ENCODE results near the gene DENND4C.

The DENND4C gene

DNA sequence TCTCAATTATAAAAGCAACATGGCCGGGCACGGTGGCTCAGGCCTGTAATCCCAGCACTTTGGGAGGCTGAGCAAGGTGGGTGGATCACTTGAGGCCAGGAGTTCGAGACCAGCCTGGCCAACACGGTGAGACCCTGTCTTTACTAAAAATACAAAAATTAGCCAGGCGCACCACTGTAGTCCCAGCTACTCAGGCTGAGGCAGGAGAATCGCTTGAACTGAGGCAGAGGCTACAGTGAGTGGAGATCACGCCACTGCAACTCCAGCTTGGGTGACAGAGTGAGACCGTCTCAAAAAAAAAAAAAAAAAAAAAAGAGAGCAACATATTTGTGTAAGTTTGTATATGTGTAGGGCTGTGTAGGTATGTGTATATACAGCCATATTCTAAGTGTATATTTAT is 142.1 kb downstream of the DENND4C start:
- TF ChIP-seq, protein P1, sequence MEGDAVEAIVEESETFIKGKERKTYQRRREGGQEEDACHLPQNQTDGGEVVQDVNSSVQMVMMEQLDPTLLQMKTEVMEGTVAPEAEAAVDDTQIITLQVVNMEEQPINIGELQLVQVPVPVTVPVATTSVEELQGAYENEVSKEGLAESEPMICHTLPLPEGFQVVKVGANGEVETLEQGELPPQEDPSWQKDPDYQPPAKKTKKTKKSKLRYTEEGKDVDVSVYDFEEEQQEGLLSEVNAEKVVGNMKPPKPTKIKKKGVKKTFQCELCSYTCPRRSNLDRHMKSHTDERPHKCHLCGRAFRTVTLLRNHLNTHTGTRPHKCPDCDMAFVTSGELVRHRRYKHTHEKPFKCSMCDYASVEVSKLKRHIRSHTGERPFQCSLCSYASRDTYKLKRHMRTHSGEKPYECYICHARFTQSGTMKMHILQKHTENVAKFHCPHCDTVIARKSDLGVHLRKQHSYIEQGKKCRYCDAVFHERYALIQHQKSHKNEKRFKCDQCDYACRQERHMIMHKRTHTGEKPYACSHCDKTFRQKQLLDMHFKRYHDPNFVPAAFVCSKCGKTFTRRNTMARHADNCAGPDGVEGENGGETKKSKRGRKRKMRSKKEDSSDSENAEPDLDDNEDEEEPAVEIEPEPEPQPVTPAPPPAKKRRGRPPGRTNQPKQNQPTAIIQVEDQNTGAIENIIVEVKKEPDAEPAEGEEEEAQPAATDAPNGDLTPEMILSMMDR (IDR thresholded peaks at IDR 0.05) = no peak

DNA sequence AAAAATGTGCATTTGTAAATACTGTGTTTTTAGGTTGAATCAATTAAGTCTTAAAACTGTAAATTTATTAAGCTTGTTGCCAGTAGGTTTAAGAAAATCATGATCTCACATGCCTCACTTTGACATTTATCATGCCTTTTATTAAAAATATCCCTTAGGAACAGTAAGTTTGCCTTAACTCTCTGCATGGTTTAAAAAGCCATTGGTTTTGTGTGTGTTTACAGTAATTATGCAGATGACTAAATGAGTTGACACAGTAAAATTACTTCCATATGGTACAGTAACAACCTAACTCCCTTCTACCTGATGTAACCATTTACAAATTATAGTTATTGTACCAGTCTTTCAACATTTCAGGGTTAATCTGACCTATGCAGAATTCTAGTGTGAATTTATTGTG is 143.0 kb downstream of the DENND4C start:
- Histone ChIP-seq H3K27ac (no peak overlapping the region), H3K4me3 (no peak overlapping the region)
- TF ChIP-seq, protein P1 (IDR thresholded peaks at IDR 0.05) = no peak
- no peak for DNase-seq (ENCODE audit: low spot score)

More for the DNA sequence above, 142.1 kb downstream of the DENND4C start:
- DNase-seq (ENCODE audit: low spot score) = no peak
- Histone ChIP-seq H3K4me3 (no peak overlapping the region), H3K27ac (no peak overlapping the region)

DNA sequence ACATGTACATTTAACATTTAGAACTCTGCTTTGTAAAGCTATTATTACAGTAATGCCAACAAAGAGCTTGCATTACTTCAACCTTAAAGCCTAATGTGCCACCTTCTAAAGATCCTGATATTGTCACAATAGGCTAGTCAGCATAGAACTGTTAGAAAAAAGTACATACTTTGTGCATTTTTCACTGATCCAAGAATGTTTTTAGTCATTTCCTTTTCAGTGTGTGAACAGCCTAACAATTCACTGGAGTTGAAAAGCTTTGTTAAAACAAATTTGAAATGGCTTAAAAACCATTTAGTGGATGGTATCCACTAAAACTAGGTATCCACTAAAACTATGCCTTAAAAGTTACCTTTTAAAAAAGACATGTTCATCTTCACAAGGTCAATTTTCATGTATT is 145.0 kb downstream of the DENND4C start:
- no peak for DNase-seq (ENCODE audit: low spot score)
- no peak overlapping the region for H3K4me3 ChIP-seq
- TF ChIP-seq, protein P1 (IDR thresholded peaks at IDR 0.05) = no peak
- H3K27ac ChIP-seq = no peak overlapping the region

DNA sequence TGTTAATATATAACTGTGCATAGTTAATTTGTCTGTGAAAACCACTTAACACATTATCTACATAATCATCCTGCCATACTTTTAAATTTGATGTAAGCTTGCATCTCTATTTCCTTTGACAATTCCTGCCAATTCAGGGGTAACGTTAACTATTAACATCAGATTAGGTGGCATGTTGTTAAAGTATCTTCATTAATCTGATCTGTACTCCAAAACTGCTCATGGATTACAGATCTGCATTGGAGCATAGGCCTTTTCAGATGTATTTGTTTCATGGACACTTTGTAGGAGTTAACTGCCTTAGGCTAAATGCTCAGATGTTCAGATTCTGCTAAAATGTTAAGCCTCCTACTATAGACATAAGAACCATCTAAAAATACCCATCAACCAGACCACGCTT is 146.4 kb downstream of the DENND4C start:
- Histone ChIP-seq H3K27ac (no peak overlapping the region), H3K4me3 (no peak overlapping the region)
- TF ChIP-seq, protein P1 (IDR thresholded peaks at IDR 0.05) = no peak
- DNase-seq (ENCODE audit: low spot score) = no peak

DNA sequence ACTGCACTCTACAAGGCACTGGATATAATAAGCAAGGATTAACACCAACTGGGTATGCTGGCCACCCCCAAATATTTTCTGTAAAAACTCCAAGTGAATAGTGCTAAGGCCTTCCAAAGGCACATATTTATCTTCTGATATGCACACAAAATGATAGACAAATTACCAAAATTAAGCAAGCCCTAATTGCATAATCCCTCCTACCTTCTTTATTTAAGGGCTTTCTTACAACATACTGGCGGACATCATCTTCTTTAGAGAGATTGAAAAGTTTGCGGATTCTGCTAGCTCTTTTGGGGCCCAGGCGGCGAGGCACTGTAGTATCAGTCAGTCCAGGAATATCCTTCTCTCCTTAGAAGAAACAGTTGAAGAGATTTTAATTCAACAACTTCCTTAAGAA is 147.7 kb downstream of the DENND4C start:
- TF ChIP-seq, protein P1 (IDR thresholded peaks at IDR 0.05) = no peak
- DNase-seq (ENCODE audit: low spot score) = no peak
- peak overlapping the region in 1 of 2 donors; percentile 10 for H3K27ac ChIP-seq
- peak overlapping the region; percentile 51 for H3K4me3 ChIP-seq

DNA sequence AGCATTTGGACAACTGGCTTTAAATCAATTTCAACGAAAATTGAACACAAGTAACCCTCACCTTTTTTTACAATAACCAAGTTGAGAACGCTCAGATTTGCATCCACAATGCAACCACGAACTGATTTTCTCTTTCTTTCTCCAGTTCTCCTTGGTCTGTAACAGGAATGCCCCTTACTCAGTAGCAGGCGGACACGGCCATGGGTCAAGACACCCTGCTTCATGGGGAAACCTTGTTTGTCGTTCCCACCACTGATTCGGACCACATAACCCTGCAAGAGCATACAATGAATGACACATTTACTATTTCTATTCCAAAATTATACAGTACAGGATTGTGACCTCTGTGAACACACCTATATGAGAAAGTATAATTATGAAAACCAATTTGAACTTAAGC is 148.2 kb downstream of the DENND4C start:
- Histone ChIP-seq H3K4me3 (peak overlapping the region; percentile 85), H3K27ac (no peak overlapping the region)
- DNase-seq (ENCODE audit: low spot score) = no peak
- TF ChIP-seq, protein P1 (IDR thresholded peaks at IDR 0.05) = no peak

DNA sequence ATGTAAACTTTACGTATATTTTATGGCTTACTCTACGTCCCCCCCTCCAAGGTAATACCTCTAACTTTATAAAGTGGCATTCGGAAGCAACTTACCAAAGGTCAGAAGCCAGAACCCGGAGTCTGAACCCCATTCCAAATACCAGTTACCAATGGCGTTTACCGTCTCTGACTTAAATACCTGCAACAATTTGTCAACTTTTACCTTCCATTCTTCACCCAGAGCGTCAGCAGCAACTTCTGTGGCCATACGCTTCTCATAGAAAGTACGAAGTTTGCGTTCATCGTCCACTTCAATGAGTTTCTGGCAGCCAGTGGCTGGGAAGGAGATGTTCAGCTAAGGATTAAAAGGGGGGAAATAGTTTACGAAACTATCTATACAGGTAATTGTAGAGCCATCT is 148.8 kb downstream of the DENND4C start:
- TF ChIP-seq, protein P1 (IDR thresholded peaks at IDR 0.05) = no peak
- H3K27ac ChIP-seq = peak overlapping the region; percentile 79 to 97
- no peak for DNase-seq (ENCODE audit: low spot score)
- peak overlapping the region; percentile 85 for H3K4me3 ChIP-seq

Measured in coronary artery (tissue), 2 donors.